Hepatocyte (in vitro differentiated cells): ENCODE data around the gene TPSG1. TPM values are rescaled to one million over a fixed set of nuclear protein-coding genes. Genes with fewer than 3 reads are reported as not detected.

Source experiments
- DNase-seq: peaks from one replicate; pipeline ENCODE4 v3.0.0-alpha.2; 2016; ENCODE audit warnings: low spot score
- H2AFZ ChIP-seq: fragments of 200-600 bp; sonication (generic); 2 replicates; pipeline ENCODE4 v1.6.0; 2016; ENCODE audit warnings: antibody characterized with exemption, mild to moderate bottlenecking
- H3K27ac ChIP-seq: fragments of 200-600 bp; sonication (generic); 2 replicates; pipeline ENCODE4 v1.5.1; 2016; ENCODE audit warnings: mild to moderate bottlenecking
- H3K27me3 ChIP-seq: fragments of 200-600 bp; sonication (generic); 2 replicates; pipeline ENCODE4 v1.6.1; 2016
- H3K36me3 ChIP-seq: fragments of 200-600 bp; sonication (generic); replicated peaks from 2 replicates; pipeline ENCODE4 v1.5.1; 2016; ENCODE audit warnings: low read depth; ENCODE audit not compliant: insufficient read depth
- H3K4me1 ChIP-seq: fragments of 200-600 bp; sonication (generic); 2 replicates; pipeline ENCODE4 v1.5.1; 2016; ENCODE audit warnings: mild to moderate bottlenecking, moderate library complexity; ENCODE audit not compliant: insufficient read depth
- H3K4me2 ChIP-seq: fragments of 200-600 bp; sonication (generic); 2 replicates; pipeline ENCODE4 v1.6.0; 2016
- H3K4me3 ChIP-seq: fragments of 200-600 bp; sonication (generic); 2 replicates; pipeline ENCODE4 v1.5.1; 2016; ENCODE audit warnings: mild to moderate bottlenecking
- H3K79me2 ChIP-seq: fragments of 200-600 bp; sonication (generic); 2 replicates; pipeline ENCODE4 v1.6.0; 2017; ENCODE audit warnings: mild to moderate bottlenecking
- H3K9me2 ChIP-seq: fragments of 200-600 bp; sonication (generic); replicated peaks from 2 replicates; pipeline ENCODE4 v1.6.0; 2017; ENCODE audit warnings: mild to moderate bottlenecking; ENCODE audit not compliant: insufficient read depth
- H3K9me3 ChIP-seq: fragments of 200-600 bp; sonication (generic); 2 replicates; pipeline ENCODE4 v1.5.1; 2016; ENCODE audit warnings: low read depth, mild to moderate bottlenecking
- H4K20me1 ChIP-seq: fragments of 200-600 bp; sonication (generic); 2 replicates; pipeline ENCODE4 v1.6.0; 2016; ENCODE audit warnings: mild to moderate bottlenecking; ENCODE audit not compliant: insufficient read depth, poor library complexity, severe bottlenecking
- CTCF ChIP-seq: fragments of 200-600 bp; sonication (generic); IDR thresholded peaks from 2 replicates; pipeline ENCODE4 v1.5.1; 2016; ENCODE audit warnings: antibody characterized with exemption, mild to moderate bottlenecking; ENCODE audit not compliant: poor library complexity
- EZH2 ChIP-seq: fragments of 200-600 bp; sonication (generic); IDR thresholded peaks from 2 replicates; pipeline ENCODE4 v1.6.1; 2016; ENCODE audit warnings: antibody characterized with exemption, mild to moderate bottlenecking, borderline replicate concordance
- EZH2phosphoT487 ChIP-seq: fragments of 200-600 bp; sonication (generic); IDR thresholded peaks from one replicate; pipeline ENCODE4 v1.6.1; 2018; ENCODE audit warnings: antibody characterized with exemption, mild to moderate bottlenecking, low read depth, moderate library complexity; ENCODE audit not compliant: unreplicated experiment, severe bottlenecking
- WGBS: methylation state at CpG from one replicate; pipeline ENCODE4 v1.1.6; 2016; ENCODE audit warnings: low lambda C conversion rate; ENCODE audit errors: missing lambda C conversion rate; 5-methylcytosine and 5-hydroxymethylcytosine counted together
- polyA plus RNA-seq: library from polyadenylated mRNA; unstranded; fragments of >200 nt; fragmentation: Nextera tagmentation; extraction: Ambion mirVana; gene quantifications from 2 replicates; pipeline ENCODE4 v1.2.1, GENCODE V29; 2016
- total RNA-seq: library from RNA; depleted of rRNA; stranded (reverse); fragments of >200 nt; gene quantifications from 2 replicates; pipeline ENCODE4 v1.2.3, GENCODE V29; 2014

The TPSG1 gene
- total and polyA plus RNA-seq, 2 experiments from 2014 or later: 0.67 to 2.0 TPM

GRCh38 chr16:1222553-1223354 lies 2.3 kb downstream of the TPSG1 start:
- no peak overlapping the region for H3K27ac ChIP-seq
- no peak for DNase-seq
- no peaks in the 10 kb centered on the region for H4K20me1 ChIP-seq
- no peaks in the 10 kb centered on the region for H3K36me3 ChIP-seq
- H3K4me1 ChIP-seq: peaks cover 3% of the 10 kb centered on the region
- no peaks in the 10 kb centered on the region for H3K27me3 ChIP-seq
- 86% methylated on average over 25 of the region's 25 CpGs for WGBS
- H3K9me2 ChIP-seq: no peaks in the 10 kb centered on the region
- no peak overlapping the region for H3K4me2 ChIP-seq
- no peak overlapping the region for H2AFZ ChIP-seq
- TF ChIP-seq EZH2: no peak
- TF ChIP-seq EZH2phosphoT487: no peak
- no peak for TF ChIP-seq CTCF
- no peaks in the 10 kb centered on the region for H3K9me3 ChIP-seq
- no peak overlapping the region for H3K4me3 ChIP-seq
- no peaks in the 10 kb centered on the region for H3K79me2 ChIP-seq

GRCh38 chr16:1221628-1222552 lies 3.2 kb downstream of the TPSG1 start:
- Histone ChIP-seq H3K4me3 (no peak overlapping the region), H3K27ac (no peak overlapping the region), H3K9me2 (no peaks in the 10 kb centered on the region), H3K9me3 (no peaks in the 10 kb centered on the region), H4K20me1 (no peaks in the 10 kb centered on the region), H3K4me2 (no peak overlapping the region), H3K79me2 (no peaks in the 10 kb centered on the region), H3K4me1 (peaks cover 3% of the 10 kb centered on the region), H3K36me3 (no peaks in the 10 kb centered on the region), H2AFZ (no peak overlapping the region), H3K27me3 (no peaks in the 10 kb centered on the region)
- DNase-seq: no peak
- no peak for TF ChIP-seq EZH2phosphoT487
- TF ChIP-seq CTCF: no peak
- TF ChIP-seq EZH2: no peak
- 90% methylated on average over 40 of the region's 40 CpGs for WGBS

GRCh38 chr16:1220841-1221627 lies 4.0 kb downstream of the TPSG1 start:
- Histone ChIP-seq H3K4me3 (no peak overlapping the region), H3K27ac (no peak overlapping the region), H3K79me2 (no peaks in the 10 kb centered on the region), H3K9me2 (no peaks in the 10 kb centered on the region), H3K4me2 (no peak overlapping the region), H3K27me3 (no peaks in the 10 kb centered on the region), H4K20me1 (no peaks in the 10 kb centered on the region), H3K9me3 (no peaks in the 10 kb centered on the region), H2AFZ (no peak overlapping the region), H3K36me3 (no peaks in the 10 kb centered on the region), H3K4me1 (peaks cover 3% of the 10 kb centered on the region)
- no peak for TF ChIP-seq EZH2phosphoT487
- TF ChIP-seq EZH2: no peak
- TF ChIP-seq CTCF: no peak
- no peak for DNase-seq
- WGBS: 91% methylated on average over 46 of the region's 48 CpGs
